Measurements from ENCODE around the gene INSR.
"Not testable (repeated sequence)": the region's sequence is repeated elsewhere in the genome, so short reads cannot be mapped to it uniquely, and the experiment has no call there.

Gene INSR

DNA sequence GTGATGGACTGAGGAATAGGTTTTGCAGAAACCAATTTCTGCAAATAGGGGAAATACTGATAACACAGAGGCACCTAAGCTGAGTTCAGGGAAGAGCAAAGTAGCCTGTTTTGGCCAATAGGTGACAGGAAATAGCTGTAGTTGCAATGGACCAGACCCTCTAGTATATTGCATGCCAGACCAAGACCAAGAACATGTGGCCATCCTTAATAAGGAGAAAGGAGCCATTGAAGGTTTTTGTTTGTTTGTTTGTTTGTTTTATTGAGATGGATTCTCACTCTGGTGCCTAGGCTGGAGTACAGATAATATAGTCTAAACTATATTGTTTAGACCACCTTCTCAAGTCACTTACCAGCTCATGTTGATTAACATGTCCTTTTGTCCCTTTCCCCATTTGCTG is 123.2 kb downstream of the INSR start:
- DNase-seq (ENCODE audit: low read depth, low spot score), result no peak
- no peak overlapping the region for H3K4me3 ChIP-seq (ENCODE audit: low read length)

DNA sequence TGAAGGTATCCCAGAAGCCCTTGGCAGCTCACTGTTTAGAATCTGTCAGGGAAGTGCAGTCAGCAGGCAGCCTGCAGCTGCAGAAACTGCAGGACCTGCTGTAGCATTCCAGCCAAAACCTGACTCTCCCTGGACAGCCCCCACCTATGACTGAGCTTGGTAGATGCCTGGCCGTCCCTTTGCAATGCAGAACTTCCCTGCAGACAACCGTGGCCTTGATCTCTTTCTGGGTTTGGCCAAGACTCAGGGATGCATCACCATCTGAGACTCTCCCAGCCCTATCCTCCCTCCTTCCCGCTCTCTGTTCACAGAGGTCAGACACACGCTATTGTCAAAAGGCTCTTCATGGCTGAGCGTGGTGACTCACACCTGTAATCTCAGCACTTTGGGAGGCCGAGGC is 125.3 kb downstream of the INSR start:
- no peak for DNase-seq (ENCODE audit: low read depth, low spot score)
- H3K4me3 ChIP-seq (ENCODE audit: low read length), result no peak overlapping the region

DNA sequence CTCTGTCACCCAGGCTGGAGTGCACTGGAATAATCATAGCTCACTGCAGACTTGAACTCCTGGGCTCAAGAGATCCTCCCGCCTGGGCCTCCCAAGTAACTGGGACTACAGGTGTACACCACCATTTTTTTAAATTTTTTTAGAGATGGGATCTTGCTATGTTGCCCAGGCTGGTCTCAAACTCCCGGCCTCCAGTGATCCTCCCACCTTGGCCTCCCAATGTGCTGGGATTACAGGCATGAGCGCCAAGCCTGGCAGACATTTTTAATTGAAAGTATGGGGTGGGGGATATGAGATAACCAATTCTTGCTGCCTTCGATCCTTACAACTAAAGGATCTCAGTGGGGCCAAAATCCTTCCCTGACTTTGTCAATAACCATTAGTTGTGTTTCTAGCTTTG is 132.9 kb downstream of the INSR start:
- no peak overlapping the region for H3K4me3 ChIP-seq (ENCODE audit: low read length)
- no peak for DNase-seq (ENCODE audit: low read depth, low spot score)

DNA sequence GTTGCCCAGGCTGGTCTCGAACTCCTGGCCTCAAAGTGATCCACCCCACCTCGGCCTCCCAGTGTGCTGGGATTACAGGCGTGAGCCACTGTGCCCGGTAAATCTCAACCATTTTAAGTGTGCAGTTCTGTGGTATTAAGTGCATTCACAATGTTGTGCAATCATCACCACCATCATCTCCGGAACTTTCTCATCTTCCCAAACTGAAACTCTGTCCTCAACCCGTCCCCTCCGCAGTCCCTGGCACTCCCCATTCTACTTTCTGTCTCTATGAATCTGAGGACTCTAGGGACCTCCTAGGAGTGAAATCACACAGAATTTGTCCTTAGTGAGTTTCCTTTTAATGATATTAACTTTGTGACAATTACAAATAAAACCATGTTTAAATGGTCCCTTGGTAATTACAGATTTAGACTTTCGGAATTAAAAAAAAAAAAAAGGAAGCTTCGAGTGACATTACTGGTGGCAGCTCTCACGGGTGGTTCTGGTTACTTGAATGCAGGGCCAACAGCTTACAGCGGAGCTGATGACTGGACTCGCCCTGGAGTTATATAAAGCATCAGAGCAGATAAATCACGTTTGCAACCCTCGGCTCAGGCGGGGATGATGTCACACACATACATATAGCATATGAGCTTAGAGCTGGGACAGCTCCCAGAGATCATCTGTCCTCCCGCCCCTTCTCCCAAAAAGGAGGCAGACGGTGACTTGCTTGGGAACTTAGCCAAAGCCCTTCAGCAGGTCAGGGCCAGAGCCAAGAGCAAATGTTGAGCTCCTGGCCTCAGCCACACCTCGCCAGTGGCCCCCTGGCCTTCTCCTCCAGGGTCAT is 134.9 kb downstream of the INSR start:
- no peak for DNase-seq (ENCODE audit: low read depth, low spot score)
- H3K4me3 ChIP-seq (ENCODE audit: low read length), result no peak overlapping the region

DNA sequence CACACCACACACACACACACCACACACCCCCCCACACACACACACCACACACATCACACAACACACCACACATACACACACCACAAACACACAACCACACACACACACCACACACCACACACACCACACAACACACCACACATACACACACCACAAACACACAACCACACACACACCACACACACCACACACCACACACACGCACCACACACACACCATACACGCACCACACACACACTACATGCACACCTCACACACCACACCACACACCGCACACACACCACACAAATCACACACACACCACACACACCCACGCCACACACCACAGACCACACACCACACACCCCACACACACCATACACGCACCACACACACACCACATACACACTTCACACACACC is 141.2 kb downstream of the INSR start:
- DNase-seq (ENCODE audit: low read depth, low spot score), result peak; percentile 7
- H3K4me3 ChIP-seq (ENCODE audit: low read length), result no peak overlapping the region

DNA sequence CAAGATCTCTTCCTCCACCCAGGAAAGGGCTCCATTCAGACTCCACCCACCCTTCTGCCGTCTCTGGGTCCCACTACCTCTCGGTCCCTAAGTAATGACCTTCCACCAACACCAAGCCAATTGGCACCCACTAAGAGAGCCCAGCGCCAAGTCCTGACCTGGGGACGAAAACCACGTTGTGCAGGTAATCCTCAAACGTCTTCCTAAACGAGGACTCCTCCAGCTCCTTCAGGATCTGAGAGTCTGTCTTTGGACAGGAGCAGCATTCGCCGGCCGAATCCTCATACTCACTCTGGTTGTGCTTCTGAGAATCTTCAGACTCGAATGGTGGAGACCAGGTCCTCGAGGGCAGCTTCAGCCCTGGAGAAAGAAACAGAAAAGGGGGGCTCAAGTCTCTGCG is 141.6 kb downstream of the INSR start:
- H3K4me3 ChIP-seq (ENCODE audit: low read length), result no peak overlapping the region
- no peak for DNase-seq (ENCODE audit: low read depth, low spot score)

DNA sequence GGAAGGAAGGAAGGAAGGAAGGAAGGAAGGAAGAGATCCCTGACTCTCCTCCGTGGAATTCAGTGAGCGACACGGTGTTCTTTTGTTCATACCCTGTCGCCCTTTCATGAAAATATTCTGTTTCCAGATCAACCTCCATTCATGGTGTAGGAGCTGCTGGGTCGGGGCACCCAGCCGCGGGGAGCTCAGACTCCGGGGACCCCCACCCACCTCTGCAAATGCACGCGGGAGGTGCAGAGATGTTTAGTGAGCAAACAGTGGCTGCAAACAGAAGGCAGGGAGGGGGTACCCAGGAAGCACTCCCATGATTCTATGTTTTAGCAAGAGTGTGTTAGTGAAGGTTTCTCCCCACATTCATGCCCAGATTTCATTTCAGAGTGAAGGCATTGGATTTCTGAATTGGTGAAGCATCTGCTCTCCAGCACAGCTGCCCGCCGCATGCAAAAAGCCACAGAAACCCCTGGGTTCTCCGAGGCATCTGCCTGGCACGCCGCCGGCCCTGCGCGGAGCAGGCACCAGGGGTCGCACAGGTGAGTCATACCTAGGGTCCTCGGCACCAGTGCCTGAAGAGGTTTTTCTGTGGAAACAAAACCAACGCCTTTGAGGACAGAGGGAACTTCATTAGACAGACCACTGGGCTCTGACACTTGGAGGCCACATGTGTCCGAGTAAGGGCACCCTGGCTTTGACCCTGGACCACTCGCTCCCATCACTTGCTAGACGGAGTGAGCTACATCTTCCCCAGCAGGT is 144.1 kb downstream of the INSR start:
- H3K4me3 ChIP-seq (ENCODE audit: low read length), result no peak overlapping the region
- no peak for DNase-seq (ENCODE audit: low read depth, low spot score)

DNA sequence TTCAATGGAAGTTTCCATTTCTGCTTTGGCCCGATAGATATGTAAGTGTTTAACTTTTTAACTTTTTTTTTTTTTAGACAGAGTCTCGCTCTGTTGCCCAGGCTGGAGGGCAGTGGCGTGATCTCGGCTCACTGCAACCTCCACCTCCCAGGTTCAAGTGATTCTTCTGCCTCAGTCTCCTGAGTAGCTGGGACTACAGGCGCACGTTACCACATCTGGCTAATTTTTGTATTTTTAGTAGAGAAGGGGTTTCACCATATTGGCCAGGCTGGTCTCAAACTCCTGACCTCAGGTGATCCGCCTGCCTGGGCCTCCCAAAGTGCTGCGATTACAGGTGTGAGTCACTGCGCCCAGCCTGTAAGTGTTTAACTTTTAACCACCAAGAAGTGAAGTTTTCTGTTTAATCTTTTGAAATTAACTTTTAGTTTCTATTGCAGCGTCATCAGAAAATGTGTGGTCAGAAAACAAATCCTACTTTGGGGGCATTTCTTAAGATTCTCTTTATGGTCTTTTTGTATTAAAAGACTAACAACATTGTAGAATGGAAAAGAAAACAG is 147.0 kb downstream of the INSR start:
- not testable (repeated sequence) for DNase-seq (ENCODE audit: low read depth, low spot score); H3K4me3 ChIP-seq (ENCODE audit: low read length)

DNA sequence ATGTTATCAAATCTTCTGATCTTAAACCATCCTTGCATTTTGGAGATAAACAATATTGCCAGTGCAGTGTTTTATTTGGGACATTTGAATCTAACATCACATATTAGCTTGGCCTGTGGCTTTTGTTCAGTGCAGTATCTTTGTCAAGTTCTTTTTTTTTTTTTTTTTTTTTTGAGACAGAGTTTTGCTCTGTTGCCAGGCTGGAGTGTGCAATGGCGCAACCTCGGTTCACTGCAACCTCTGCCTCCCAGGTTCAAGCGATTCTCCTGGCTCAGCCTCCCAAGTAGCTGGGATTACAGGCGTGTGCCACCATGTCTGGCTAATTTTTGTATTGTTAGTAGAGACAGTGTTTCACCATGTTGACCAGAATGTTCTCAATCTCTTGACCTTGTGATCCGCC is 148.1 kb downstream of the INSR start:
- H3K4me3 ChIP-seq (ENCODE audit: low read length); DNase-seq (ENCODE audit: low read depth, low spot score): not testable (repeated sequence)

DNA sequence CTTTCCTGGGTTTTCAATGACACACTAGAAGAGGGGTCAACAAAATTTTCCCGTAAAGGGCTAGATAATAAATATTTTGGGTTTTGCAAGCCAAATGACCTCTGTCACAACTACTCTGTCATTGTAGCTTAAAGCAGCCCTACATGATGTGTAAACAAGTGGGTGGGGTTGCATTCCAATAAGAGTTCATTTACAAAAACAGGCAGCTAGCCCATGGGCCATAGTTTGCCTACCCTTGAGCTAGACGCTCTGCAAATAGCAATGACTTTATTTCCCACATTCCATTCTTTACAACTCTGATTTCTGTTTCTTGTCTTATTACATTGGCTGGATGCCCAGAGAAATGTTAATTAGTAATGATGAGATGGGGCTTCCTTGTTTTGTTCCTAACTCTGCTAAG is 148.7 kb downstream of the INSR start:
- no peak overlapping the region for H3K4me3 ChIP-seq (ENCODE audit: low read length)
- no peak for DNase-seq (ENCODE audit: low read depth, low spot score)

DNA sequence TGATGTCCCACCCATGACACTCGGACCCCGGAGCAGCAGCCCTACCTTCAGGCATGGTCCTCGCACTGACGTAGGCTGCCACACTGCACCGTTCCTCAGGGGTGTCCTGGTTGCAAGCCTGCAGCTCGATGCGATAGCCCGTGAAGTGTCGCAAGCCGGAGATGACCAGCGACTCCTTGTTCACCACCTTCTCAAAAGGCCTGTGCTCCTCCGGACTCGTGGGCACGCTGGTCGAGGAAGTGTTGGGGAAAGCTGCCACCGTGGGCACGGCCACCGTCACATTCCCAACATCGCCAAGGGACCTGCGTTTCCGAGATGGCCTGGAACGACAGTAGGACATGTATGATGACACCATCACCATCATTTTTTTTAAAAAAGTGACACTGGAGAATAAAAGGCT is 151.4 kb downstream of the INSR start:
- no peak for DNase-seq (ENCODE audit: low read depth, low spot score)
- no peak overlapping the region for H3K4me3 ChIP-seq (ENCODE audit: low read length)

DNA sequence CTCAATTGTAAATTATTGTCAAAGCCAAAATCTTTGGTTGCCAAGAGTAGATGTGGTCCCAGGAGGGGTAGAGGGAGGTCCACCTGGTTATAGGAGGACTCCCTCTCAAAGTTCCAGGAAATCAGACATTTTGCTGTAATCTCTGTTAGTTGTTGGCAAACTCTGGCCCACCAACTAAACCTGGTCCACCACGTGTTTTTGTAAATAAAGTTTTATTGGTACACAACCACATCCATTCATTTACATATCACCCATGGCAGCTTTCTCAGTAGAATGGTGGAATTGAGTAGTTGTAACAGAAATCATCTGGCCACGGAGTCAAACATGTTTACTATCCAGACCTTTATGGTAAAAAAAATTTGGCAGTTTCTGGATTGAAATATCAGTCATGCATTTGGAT is 154.1 kb downstream of the INSR start:
- no peak for DNase-seq (ENCODE audit: low read depth, low spot score)
- H3K4me3 ChIP-seq (ENCODE audit: low read length), result no peak overlapping the region

DNA sequence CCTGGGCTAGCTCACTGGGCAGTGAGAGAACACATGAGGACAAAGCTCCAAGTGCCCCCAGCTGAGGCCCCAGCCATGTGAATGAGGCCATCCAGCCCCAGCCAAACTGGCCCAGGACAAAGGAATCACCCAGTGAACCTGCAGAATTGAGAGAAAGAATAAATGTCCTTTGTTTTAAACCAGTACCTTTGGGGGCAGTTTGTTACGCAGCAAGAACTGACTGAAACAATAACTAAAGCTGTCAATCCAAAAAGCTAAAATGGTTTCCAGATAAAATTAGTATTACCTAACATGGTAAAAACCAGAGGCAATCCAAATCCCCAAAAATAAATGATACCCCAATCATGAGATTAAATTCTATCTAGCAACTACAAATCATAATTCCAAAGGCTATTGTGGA is 155.1 kb downstream of the INSR start:
- no peak overlapping the region for H3K4me3 ChIP-seq (ENCODE audit: low read length)
- no peak for DNase-seq (ENCODE audit: low read depth, low spot score)

DNA sequence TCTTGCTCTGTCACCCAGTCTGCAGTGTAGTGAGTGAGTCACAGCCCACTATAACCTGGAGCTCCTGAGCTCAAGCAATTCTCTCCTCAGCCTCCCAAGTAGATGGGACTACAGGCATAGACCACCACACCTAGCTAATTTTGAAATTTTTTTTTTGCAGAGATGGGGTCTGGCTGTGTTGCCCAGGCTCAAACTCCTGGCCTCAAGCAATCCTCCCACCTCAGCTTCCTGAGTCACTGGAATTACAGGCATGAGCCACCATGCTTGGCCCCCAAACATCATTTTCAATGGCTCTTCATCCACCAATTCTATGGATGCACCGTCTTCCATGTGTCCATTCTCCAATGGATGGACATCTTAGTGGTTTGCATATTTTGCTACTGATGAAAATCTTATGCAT is 155.8 kb downstream of the INSR start:
- no peak for DNase-seq (ENCODE audit: low read depth, low spot score)
- H3K4me3 ChIP-seq (ENCODE audit: low read length), result no peak overlapping the region

DNA sequence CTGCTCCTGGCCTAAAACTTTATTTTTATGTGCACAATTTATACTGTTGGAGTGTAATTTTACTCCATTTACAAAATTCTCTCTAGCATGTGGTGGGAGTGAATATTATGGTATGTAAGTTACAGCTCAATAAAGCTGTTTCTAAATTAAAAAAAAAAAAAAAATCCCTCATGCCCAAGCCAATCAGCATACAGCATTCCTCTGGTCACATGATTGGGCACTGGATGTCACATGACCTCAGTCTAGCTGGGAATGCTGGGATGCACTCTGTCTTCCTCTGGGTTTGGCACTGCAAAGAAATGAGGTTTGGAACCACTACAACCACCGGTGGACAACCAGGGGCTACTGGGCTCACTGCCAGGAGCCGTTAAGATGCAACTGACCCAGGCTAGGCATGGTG is 157.1 kb downstream of the INSR start:
- DNase-seq (ENCODE audit: low read depth, low spot score), result no peak
- H3K4me3 ChIP-seq (ENCODE audit: low read length), result no peak overlapping the region

DNA sequence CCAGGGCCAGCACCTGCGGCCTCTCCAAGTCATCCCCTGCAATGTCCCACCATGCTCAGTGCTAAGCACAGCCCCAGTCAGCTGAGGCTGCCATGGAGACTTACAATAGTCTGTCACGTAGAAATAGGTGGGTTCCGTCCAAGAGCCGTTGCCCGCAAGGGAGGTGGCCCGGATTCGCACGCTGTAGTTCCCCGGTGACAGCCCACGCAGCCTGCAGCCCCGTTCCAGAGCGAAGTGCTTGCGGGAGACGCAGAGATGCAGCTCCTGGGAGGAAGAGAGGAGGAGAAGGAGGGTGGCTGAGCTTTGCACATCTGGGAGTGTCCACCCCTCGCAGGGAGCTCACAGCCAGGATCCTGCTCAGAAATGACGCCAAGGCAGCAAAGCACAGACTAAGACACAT is 162.2 kb downstream of the INSR start:
- no peak for DNase-seq (ENCODE audit: low read depth, low spot score)
- H3K4me3 ChIP-seq (ENCODE audit: low read length), result no peak overlapping the region

DNA sequence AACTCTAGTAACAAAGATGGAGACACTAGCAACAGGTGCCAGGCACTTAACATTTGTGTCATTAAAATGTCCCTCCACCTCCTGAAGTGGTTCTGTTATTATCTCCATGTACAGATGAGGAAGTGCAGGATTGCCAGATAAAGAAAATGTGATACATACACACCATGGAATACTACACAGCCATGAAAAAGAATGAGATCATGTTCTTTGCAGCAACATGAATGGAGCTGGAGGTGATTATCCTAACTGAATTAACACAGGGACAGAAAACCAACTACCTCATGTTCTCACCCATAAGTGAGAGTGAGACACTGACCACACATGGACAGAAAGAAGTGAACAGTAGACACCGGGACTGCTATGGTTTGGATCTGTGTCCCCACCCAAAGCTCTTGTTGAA is 164.2 kb downstream of the INSR start:
- no peak for DNase-seq (ENCODE audit: low read depth, low spot score)
- H3K4me3 ChIP-seq (ENCODE audit: low read length), result no peak overlapping the region

DNA sequence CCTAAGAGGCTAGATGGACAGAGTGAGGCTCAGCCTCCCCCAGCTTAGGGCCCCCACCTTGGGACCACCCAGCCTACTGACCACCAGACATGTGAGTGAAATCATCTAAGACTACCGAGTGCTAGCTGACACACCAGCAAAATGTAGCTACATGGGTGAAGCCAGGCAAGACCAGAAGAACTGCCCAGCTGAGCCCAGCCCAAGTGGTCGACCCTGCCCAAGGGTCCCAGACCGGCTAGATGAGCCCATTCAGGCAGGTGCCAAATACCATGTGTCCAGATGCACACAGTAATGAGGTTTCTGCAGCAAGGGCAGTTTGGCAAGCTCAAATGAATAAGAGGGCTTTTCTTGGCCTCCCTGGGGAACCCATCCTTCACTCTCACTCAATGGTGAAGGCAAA is 168.1 kb downstream of the INSR start:
- no peak for DNase-seq (ENCODE audit: low read depth, low spot score)
- no peak overlapping the region for H3K4me3 ChIP-seq (ENCODE audit: low read length)

DNA sequence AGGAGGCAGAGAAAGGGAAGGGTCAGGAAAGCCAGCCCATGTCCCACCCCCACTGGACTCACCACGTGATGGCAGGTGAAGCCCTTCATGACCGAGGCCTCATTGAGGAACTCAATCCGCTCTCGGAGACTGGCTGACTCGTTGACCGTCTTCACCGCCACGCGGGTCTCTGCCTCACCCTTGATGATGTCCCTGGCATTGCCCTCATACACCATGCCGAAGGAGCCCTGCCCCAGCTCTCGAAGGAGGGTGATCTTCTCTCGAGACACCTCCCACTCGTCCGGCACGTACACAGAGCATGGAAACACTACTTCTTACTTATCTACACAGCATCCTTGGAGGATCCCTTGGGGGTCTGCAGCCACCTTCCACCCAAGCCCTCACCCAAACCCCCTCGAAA is 169.0 kb downstream of the INSR start:
- no peak overlapping the region for H3K4me3 ChIP-seq (ENCODE audit: low read length)
- no peak for DNase-seq (ENCODE audit: low read depth, low spot score)

DNA sequence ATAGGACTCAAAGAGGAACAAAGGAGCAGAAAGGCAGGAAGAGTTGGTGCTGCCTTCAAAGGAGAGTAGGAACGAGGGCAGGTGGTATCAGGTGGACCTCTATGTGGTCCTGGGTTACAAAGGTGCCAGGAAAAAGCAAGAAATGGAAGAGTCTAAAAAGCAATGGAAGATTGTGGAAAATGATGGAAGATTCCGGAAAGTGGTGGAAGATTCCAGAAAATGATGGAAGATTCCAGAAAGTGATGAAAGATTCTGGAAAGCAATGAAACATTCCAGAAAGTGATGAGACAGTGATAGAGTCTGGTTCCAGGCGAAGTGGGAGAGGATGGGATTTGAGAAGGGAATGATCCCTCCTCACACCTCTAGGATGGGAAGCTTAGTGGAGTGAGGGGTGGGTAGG is 169.4 kb downstream of the INSR start:
- no peak for DNase-seq (ENCODE audit: low read depth, low spot score)
- H3K4me3 ChIP-seq (ENCODE audit: low read length), result no peak overlapping the region

DNA sequence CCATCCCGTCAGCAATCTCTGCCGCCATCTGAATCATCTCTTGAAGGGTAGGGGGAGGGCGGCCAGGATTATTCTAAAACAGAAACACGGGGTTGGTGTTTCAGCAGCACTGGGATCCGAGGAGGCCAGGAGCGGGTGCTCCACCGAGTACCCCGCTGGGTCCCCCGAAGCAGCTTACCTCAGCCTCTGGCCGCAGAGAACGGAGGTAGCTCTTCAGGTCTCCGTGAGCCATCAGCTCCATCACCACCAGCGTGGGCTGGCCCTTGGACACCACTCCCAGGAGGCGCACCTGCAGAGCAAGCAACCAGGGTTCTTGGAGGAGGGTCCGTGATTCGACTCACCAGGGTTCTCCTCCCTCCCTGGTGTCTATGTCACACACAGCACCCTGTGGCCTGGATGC is 171.5 kb downstream of the INSR start:
- no peak for DNase-seq (ENCODE audit: low read depth, low spot score)
- no peak overlapping the region for H3K4me3 ChIP-seq (ENCODE audit: low read length)

Measured in Jurkat, Clone E6-1 (cell line).